ENCODE data around the gene C16orf96.

C16orf96 gene

DNA sequence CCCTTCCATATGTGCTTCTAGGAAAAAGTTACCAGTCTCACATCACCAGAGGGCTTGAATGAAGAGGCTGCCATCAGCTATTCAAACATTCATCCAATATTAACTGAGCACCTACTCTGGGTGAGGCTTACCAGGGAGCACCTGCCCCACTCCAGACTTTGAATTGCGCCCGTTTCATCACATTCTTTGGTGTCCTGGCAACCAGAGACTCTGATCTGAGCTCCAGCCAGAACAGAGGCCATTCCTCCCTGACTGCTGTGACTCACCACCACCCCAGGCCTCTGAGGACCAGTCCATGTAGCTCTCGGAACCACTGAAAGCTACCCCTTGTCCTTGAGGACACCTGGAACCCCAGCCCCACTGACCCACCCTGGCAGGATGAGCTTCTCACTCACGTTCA, at the start of gene C16orf96:
TSS of gene C16orf96 (plus strand) at position 229 of the 400 bp plus-strand sequence. CDS start at position 379, 150 bp downstream.
- DNase-seq: no peak

DNA sequence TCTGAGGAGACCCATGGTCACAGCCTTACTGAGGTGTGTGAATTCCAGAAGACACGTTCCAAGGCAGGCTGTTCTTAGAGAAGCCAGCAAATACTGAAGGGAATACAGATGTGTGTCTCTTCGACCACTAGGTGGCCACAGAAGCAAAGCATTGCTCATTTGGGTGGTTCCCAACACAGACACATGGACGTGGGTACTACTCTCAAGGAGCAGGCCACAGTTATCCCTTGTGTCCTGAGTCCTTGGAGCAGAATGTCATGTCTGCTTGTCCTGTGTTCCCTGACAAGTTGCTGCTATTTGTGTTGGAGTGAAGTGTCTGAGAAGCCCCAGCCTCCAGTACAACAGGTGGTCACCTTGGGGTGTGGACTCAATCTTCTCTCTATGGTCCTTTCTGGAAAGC, 49.7 kb upstream of the C16orf96 start:
- DNase-seq: peak; percentile 41

DNA sequence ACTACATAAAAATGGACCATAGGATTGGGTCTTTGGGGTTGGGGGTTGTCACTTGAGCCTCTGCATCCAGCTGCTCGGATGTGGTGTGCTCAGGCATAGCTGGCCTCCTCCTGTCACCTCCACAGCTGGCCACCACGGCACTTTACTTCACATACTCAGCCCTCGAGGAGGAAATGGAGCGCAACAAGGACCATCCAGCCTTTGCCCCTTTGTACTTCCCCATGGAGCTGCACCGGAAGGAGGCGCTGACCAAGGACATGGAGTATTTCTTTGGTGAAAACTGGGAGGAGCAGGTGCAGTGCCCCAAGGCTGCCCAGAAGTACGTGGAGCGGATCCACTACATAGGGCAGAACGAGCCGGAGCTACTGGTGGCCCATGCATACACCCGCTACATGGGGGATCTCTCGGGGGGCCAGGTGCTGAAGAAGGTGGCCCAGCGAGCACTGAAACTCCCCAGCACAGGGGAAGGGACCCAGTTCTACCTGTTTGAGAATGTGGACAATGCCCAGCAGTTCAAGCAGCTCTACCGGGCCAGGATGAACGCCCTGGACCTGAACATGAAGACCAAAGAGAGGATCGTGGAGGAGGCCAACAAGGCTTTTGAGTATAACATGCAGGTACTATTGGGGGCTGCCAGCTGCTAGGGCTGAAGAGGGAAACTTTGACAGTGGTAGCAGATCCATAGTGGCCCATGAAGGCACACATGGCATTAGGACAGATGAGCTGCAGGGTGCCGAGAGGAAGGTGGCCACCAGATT, 48.4 kb upstream of the C16orf96 start:
- no peak for DNase-seq

DNA sequence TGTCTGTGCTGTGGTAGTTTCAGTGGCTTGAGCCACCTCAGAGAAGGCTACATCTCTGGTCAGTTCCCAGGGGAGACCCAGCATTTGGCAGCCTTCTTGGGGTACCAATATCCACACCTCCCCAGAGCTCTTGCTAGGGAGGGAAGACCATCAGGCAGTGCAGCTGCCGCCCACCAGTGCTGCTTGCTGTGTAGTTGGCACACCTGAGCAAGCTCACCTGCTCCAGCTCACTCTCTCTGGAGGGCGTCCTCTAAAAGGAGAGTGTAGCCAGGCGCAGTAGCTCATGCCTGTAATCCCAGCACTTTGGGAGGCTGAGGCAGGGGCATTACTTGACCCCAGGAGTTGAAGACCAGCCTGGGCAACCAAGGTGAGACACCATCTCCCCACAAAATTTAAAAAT, 47.3 kb upstream of the C16orf96 start:
- DNase-seq: no peak

DNA sequence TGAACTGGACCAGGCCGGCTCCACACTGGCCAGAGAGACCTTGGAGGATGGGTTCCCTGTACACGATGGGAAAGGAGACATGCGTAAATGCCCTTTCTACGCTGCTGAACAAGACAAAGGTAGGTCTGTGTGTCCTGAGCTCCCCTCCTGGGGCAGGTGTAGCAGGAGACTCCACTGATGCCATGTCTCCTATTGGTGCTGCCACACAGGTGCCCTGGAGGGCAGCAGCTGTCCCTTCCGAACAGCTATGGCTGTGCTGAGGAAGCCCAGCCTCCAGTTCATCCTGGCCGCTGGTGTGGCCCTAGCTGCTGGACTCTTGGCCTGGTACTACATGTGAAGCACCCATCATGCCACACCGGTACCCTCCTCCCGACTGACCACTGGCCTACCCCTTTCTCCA, 46.7 kb upstream of the C16orf96 start:
- no peak for DNase-seq

DNA sequence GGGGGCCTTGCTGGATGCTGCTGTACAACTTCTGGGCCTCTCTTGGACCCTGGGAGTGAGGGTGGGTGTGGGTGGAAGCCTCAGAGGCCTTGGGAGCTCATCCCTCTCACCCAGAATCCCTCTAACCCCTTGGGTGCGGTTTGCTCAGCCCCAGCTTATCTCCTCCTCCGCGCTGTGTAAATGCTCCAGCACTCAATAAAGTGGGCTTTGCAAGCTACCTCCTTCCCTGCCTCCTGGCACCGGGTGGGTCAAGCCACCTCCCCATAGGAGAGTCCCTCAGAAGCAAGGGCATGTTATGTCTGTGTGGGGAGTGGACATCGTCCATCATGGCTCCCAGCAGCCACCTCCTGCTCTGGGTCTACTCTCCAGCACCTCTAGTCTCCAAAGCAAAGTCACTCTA, 46.0 kb upstream of the C16orf96 start:
- DNase-seq: no peak

DNA sequence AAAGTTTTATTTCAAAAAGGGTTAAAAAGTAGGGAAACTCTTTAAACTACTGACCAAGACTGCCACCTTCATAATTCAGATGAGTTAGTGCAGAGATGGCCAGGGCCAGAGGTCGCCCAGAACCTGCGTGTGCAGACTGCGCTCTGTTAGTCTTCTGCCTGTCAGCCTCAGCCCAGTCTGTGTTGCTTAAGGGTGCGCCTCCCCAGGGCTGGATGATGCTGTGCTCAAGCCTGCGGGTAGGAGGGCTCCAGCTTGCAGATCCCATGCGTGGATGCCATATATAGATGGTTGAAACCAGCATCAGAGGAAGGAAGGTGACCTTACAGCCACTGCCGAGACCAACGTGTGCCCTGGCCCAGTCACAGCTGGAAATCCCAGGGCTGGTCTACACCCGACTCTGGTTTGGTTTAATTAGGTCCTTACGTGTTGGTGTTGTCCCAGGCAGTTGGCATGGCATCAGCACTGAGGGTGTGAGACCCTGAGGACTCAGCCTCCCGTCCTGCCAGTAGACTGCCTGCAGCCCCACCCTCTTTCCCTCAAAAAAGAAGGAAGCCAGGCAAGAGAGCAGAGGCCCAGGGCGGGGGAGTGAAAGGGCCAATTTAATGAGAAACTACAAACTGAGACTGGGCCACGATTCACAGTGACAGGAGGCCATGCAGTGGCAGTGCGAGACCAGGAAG, 45.3 kb upstream of the C16orf96 start:
- DNase-seq: no peak

DNA sequence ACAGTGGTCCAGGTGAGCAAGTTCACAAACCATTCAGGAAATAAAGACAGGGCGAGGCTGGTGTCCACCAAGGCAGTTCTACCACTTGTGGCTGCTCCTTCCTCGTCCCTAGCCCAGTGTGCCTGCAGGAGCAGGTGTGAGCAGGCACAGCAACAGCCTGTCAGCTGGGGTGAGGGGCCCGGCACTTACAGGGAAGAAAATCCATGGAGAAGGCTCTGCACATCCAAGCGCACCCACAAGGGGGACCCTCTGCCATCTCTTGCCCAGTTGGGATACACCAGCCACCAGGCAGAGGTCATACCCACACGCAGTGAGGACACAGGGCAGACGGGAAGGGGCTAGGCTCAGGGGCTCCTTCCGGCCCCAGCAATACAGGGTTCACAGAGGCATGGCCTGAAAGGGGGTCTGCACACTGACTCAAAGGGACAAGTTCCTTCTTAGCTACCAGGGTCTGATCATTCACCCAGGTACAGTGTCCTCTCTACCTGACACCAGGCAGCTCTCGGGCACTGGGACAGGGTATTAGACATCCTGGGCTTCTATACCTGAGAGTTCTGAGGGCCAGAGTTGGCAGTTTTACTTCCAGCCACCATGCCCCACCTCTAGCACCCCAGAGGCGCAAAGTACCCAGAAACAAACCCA, 44.6 kb upstream of the C16orf96 start:
- no peak for DNase-seq

DNA sequence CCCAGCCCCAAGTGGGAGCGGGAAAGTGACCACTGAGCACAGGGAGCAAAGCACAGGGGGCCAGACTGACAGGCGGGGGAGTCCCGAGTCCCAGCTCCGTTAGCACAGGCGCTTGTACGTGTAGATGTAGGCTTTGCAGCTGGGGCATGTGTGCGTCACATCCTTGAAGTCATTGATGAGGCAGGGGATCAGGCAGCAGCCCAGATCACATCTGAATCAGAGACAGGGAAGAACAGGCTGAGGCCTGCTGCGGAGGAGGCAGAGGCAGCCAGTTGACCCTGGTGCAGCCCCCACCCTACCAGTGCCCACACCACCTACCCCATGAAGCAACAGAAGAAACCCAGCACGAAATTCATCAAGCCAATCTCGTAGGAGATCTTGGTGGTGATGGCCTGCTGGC, 43.7 kb upstream of the C16orf96 start:
- DNase-seq: no peak

DNA sequence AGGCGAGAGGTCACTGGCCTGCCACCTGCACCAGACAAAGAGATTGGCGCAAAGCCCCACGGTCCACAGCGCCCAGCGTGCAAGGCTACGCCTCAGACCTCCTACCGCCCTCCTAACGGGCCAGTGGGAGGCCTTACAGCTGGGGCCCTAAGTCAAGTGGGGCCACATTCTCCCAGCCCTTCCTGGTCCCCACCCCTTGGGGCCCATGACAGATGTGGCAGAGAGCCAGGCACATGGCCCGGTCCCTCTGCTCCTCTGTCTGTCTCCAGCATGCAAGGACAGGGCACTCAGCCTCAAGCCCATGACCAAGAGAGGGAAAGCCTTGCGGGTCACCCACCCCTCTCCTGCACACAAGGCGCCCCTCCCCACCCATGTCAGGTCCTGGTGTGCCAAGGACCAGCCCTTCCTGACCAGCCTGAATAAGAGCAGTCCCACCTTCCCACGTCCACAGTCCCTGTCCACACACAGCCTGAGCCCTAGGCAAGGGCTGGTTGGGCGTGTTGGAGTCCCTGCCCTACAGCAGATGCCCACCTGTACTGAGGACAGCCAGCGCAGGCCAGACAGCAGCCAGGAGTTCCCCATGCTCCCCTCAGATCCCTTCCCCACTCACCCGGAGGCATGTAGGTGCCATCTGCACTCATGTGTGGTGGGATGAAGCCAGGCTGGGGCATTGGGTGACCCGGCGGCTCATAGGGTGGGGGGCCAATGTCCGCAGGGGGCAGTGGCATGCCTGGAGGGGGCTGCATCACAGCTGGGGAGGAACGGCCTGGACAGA, 42.9 kb upstream of the C16orf96 start:
- no peak for DNase-seq

DNA sequence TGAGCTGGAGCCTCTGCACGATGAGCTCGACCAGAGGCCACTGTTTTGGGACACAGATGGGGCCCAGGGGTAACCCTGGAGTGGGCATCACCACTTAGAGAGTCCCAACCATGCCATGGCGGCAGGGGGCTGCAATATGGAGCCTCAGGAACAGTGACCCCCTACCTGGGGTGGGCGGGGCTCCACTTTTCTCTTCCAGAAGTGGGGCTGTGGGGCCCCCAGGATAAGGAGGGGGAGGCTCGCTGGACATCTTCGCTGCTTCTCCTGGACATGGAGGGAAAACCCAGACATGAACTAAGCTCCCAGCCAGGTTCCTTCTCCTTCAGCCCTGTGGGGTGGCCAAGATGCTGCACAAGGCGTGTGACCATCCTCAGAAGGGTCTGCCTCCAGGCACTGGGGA, 42.3 kb upstream of the C16orf96 start:
- DNase-seq: no peak

DNA sequence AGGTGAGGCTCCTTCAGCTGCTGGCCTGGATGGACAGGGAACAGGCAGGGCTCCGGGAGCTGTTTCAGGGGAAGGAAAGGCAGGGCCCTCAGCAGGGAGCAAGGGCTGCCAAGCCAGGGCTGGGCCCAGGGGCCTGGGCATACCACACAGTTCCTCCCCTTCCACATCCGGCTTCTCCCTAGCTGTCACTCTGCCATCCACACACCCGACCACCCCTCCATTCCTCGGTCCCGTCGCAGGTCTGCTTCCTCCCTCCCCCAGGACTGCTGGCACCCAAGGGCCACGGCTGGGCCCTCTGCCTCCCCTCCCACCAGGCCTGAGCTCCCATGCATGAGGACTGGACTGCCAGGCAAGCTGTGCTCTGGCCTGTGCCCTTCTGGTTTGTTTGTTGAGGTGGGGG, 41.5 kb upstream of the C16orf96 start:
- no peak for DNase-seq

DNA sequence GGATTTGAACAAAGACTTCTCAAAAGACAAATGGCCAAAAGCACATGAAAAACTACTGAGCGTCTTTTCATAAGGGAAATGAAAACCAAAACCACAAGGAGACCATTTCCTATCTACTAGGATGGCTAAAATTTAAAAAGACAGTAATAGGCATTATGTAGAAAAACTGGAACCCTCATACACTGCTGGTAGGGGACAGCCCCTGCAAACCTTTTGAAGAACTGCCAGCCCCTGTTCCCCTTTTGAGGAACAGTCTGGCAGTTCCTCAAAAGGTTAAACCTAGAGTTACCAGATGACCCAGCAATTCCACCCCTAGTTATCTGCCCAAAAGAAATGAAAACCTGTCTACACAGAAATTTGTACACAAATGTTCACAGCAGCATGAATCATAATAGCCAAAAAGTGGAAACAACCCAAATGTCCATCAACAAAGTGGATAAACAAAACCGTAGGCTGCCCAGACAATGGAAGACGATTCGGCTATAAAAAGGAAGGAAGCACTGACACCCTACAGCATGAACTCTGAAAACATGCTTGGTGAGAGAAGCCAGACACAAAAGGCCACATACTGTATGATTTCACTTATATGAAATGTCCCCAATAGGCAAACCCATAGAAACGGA, 40.4 kb upstream of the C16orf96 start:
- DNase-seq: no peak

DNA sequence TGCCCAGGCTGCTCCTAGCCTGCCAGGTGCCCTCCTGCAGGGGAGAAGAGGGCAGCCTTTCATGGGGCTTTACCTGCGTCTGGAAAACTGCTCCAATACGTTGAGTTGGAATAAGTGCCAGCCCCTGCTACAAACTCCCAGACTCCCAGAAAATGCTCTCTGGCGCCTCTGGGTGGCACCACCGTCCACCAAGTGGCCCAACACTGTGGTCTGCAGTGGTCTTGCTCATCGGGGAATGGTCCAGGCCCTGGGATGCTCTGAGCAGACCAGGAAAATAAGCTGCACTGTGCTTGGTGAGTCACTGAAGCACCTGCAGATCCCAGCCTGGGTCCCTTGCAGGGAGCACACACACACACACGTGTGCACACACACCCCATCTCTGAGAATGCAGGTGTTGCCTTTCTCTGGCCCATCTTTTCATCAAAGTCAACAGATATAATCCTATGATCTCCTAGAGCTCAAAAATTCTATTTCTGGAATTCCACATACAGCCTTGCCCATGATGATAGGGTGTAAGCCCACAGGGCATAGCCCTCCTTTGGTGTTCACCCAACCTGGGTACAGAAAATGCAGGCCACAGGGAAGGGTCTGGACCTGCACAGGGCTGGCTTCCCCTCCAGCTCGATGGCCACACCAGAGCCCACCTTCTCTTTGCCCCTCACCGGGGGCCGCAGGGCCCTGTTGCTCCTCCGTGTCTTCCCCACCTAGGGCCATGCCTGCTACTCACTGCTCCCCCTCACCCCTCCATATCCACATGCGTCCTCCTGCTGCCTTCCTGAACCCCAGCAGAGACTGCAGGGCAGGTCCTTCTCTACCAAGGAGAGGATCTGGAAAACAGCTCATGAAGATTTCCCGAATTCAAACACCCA, 38.1 kb upstream of the C16orf96 start:
- no peak for DNase-seq

DNA sequence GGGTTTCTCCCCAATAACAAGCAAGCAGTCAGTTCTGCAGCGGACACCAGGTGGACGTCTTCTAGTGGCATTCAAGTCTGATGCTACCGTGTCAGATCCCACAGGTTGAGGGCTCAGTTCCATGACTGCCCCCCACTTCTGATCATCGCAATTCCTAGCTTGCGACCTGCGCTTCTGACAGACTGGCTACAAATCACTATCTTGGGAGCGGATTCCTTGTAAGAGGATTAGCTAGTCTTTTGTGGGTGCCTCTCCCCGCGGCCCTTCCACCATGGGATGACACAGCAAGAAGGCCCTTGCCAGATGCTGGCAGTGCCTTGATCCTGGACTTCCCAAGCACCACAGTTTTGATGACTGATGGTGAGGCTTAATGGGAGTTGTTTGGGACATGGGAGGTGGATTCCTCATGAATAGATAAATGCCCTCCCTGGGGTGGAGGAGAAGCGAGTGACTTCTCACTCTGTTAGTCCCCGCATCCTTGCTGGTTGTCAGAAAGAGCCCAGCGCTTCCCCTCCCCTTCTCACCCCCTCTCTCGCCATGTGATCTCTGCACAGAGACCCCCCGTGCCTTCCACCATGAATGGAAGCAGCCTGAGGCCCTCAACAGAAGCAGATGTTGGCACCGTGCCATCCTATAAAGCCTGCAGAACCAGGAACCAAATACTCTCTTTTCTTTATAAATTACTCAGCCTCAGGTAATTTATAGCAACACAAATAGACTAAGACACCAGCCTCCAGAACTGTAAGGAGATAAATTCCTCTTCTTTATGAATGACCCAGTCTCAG, 36.7 kb upstream of the C16orf96 start:
- DNase-seq: no peak

DNA sequence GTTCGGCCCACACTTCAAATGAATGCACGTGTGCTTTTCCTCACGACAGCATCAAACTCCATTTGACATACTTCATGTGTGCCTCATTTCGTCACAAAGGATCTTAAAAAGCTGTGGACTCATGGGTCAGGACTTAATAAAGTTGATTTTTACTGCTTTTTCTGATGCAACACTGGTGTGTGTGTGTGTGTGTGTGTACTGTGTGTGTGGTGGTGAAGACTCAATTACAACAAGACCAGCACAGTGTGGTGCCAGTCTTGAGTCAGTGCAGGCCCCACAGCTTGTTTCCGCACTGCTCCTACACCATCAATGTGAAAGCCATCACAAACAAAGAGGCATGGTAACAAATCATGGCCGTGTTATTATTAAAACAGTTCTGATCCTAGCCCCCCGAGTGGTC, 35.2 kb upstream of the C16orf96 start:
- no peak for DNase-seq

DNA sequence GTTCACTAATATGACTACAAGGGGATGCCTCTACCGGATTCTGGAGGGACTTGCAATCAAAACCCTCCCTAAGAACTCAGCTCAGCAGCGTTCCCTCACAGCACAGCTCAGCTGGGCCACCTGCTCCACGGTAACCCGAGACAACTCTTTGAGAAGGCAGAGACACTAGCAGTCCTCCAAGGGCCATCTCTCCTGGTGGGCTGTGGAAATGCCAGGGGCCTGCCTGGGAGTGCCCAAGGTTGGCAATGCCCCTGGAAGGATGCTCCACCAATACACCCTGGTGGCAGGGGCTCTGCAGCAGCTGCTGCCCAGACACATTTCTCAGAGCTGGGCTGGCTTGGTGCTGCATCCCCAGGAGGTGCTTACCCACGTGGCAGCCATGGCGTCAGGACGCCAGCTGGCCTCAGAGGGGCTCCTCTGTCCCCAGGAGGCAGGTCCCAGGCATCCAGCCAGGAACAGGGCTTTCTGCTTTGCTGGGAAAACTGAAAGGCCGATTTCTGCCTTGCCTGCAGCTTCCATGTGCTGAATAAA, 34.0 kb upstream of the C16orf96 start:
- DNase-seq: no peak

DNA sequence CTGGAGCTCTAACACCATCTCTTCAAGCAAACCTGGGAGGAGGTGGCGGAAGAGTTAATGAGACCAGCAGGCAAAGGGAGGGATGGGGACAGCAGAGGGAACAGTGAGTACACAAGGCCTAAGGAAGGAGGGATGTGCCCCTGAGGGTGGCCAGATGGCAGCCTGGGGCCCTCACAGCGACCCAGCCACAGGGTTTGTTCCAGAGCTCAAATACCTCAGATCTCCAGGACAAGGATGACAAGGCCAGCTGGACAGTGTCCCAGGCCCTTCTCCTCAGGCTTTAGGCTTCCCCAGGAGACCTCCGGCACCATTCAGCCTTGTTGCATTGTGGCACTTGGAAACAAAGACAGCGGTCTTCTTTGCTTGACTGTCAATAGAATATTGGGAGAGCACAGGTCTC, 32.5 kb upstream of the C16orf96 start:
- no peak for DNase-seq

DNA sequence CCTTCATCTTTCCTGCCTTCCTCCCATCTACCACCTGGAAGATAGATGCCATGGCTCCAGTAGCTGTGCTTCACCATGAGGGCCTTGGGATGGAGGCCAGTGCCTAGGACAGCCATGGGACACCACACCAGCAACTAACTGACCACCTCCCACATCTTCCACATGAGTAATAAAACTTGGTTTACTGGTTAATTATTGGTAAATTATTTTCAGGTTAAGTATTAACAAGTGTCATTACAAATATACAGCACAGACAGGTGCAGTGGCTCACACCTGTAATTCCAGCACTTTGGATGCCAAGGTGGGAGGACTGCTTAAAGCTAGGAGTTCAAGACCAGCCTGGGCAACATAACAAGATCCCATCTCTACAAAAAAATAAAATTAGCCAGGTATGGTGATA, 31.6 kb upstream of the C16orf96 start:
- no peak for DNase-seq

DNA sequence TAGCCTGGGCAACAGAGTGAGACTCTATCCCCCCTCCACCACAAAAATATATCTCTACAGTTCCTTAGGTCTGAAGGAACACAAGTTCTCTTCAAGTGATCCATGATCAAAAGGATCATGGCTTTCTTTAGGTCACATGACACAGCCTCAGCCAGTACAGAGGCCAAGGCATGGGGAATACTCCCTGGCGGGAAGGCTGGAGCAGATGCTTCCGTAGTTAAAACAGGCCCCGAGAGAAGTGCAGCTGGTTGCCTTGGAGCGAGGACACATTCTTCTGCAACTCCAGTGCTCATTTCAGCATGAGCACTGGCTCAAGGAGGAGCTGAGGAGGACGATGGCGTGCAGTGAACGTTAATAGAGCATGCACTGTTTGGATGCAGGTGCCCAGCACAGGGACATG, 31.1 kb upstream of the C16orf96 start:
- DNase-seq: no peak

Data from stimulated activated CD4-positive, alpha-beta T cell treated with anti-CD3 and anti-CD28 coated beads, Interleukin-4, amount 100 ng/mL, for 1 hour (primary cell).